HG03103 (cell line): ENCODE data around the gene LRP5.

Experiments used
- ATAC-seq: cut with Tn5 transposase; IDR thresholded peaks from one replicate; pipeline ENCODE4 v1.9.1; 2021; ENCODE audit warnings: low read depth; ENCODE audit not compliant: unreplicated experiment

The LRP5 gene

DNA sequence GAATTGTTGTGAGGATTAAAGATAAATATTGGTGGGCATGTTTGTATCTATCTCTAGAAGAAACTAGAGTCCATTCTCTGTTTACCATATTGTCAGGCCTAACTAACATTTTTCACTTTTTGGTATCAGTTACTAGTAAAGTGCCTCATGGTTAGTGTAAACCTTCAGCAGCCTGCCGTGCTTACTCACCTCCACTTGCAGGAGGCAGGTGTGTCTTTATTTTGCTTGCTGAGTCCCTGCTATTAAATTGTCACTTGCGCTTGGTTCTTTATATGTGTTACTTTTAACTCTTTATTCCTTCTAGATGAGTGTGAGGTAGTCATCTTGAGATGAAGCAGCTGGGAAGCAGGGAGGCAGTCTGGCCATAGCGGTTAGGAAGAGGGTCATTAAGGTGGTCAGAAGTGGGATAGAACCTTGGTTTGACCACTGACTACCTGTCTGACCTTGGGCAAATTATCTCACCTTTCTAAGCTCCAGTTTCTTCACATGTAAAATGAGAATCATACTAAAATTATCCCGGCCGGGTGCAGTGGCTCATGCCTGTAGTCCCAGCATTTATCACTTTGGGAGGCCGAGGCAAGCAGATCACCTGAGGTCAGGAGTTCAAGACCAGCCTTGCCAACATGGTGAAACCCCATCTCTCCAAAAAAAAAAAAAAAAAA is 169.3 kb downstream of the LRP5 start:
- no peak for ATAC-seq

DNA sequence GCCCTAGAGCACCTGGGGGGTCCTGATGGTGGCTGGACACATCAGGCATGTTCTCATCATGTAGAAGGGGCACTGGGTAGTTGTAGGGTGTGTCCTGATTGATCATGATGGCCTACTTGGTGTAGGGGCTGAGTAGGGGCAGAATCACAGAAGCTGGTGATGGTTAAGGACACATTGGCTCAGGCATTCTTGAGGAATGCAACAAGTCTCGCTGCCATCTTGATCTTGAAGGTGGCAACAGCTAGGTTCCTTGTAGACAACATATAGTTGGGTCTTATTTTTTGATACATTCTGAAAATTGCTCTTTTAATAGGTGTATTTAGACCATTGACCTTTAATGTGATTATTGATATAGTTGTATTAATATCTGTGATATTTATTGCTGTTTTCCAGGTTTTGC is 176.2 kb downstream of the LRP5 start:
- no peak for ATAC-seq

DNA sequence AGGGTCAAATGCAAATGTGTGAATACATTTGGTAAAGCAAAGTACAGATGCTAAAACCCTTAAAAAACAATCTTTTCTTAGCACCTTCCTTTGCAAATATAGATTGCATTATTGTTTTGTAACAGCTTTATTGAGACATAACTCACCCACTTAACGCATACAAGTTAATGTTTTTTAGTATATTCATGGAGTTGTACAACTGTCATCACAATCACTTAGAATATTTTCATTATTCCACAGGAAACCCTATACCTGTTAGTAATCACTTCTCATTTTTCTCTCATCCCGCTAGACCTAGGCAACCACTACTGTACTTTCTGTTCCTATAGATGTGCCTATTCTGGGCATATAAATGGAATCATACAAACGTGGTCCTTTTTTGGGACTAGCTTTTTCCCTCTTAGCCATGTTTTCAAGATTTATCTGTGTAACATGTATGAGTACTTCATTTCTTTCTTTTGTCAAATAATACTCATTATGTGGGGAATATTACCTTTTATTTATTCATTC is 182.9 kb downstream of the LRP5 start:
- ATAC-seq, result no peak

- ATAC-seq, result no peak
These were observed 183.5 kb downstream of the LRP5 start for GRCh38 chr11:68495872-68496271.

- ATAC-seq, result no peak
These were observed 185.4 kb downstream of the LRP5 start for GRCh38 chr11:68497761-68498160.

DNA sequence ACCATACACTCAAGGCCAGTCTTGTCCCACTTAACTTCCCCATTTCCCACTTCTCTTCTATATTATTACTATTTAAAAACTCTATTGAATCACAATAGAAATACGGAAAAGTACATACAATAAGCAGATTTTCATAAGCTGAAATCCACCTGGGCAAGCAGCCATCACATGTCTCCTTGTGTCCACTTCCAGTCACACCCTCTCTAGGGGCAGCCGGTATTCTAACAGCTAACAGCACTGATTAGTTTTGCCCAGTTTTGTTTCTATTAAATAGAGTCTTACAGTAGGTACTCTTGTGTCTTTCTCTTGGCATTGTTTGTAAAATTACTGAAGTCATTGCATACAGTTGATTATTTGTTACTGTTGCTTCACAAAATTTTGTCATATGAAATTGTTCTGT is 185.9 kb downstream of the LRP5 start:
- ATAC-seq, result no peak
